ENCODE results near the gene CCDC87. TPM values are rescaled to one million over a fixed set of nuclear protein-coding genes. Genes with fewer than 3 reads are reported as not detected.

Gene CCDC87
- total RNA-seq, 1 experiment from 2014 or later, result 2.0 TPM

- H3K4me3 ChIP-seq (ENCODE audit: low read depth in 2 of 2, low read length in 2 of 2), result no peak overlapping the region
- no TSS peak for BruUV-seq (replicated peaks)
- ATAC-seq, result no peak
- H3K4me1 ChIP-seq (ENCODE audit: control insufficient read depth, insufficient read depth, low read length), result no peaks in the 10 kb centered on the region
- no peak for DNase-seq (ENCODE audit: low read depth, low spot score)
- in situ Hi-C loops (cut with HindIII; ENCODE audit: low pct_unique_long_range_greater_than_20kb, low sequenced_read_pairs) (no loop called here), intact Hi-C loops (cut with micrococcal nuclease; ENCODE audit: unreplicated experiment) (no loop called here)
- TF ChIP-seq, protein P1, sequence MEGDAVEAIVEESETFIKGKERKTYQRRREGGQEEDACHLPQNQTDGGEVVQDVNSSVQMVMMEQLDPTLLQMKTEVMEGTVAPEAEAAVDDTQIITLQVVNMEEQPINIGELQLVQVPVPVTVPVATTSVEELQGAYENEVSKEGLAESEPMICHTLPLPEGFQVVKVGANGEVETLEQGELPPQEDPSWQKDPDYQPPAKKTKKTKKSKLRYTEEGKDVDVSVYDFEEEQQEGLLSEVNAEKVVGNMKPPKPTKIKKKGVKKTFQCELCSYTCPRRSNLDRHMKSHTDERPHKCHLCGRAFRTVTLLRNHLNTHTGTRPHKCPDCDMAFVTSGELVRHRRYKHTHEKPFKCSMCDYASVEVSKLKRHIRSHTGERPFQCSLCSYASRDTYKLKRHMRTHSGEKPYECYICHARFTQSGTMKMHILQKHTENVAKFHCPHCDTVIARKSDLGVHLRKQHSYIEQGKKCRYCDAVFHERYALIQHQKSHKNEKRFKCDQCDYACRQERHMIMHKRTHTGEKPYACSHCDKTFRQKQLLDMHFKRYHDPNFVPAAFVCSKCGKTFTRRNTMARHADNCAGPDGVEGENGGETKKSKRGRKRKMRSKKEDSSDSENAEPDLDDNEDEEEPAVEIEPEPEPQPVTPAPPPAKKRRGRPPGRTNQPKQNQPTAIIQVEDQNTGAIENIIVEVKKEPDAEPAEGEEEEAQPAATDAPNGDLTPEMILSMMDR (IDR thresholded peaks at IDR 0.05), result no peak
- no peaks in the 10 kb centered on the region for H3K9me3 ChIP-seq (ENCODE audit: control insufficient read depth, insufficient read depth, low read depth, low read length)
- no peak overlapping the region for H3K27ac ChIP-seq (ENCODE audit: low read length)
- ChIA-PET POLR2A (no interaction called here), CTCF (no interaction called here)
- H3K36me3 ChIP-seq (ENCODE audit: control insufficient read depth, insufficient read depth, low read length), result no peaks in the 10 kb centered on the region
- H3K27me3 ChIP-seq (ENCODE audit: control insufficient read depth, insufficient read depth, low read length), result no peaks in the 10 kb centered on the region; the same call in 1 of the 2 replicates
Observed at GRCh38 chr11:66562275-66562674, 30.6 kb downstream of the CCDC87 start.

DNA sequence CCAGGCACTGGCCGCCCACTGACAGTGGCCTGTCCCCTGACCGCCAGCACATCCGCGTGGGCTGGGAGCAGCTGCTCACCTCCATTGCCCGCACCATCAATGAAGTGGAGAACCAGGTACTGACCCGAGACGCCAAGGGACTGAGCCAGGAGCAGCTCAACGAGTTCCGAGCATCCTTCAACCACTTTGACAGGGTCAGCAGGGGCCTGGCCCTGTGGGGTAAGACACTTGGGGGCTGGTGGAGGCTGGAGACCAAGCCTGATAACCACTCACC, 31.0 kb downstream of the CCDC87 start:
- no peaks in the 10 kb centered on the region for H3K36me3 ChIP-seq (ENCODE audit: control insufficient read depth, insufficient read depth, low read length)
- BruUV-seq (replicated peaks), result no TSS peak
- no peak overlapping the region for H3K4me3 ChIP-seq (ENCODE audit: low read depth in 2 of 2, low read length in 2 of 2)
- no peaks in the 10 kb centered on the region for H3K9me3 ChIP-seq (ENCODE audit: control insufficient read depth, insufficient read depth, low read depth, low read length)
- H3K4me1 ChIP-seq (ENCODE audit: control insufficient read depth, insufficient read depth, low read length), result no peaks in the 10 kb centered on the region
- intact Hi-C loops (cut with micrococcal nuclease; ENCODE audit: unreplicated experiment) (no loop called here), in situ Hi-C loops (cut with HindIII; ENCODE audit: low pct_unique_long_range_greater_than_20kb, low sequenced_read_pairs) (no loop called here)
- H3K27ac ChIP-seq (ENCODE audit: low read length), result no peak overlapping the region
- DNase-seq (ENCODE audit: low read depth, low spot score) (no peak), ATAC-seq (no peak)
- H3K27me3 ChIP-seq (ENCODE audit: control insufficient read depth, insufficient read depth, low read length), result no peaks in the 10 kb centered on the region; the same call in 1 of the 2 replicates
- POLR2A ChIA-PET, result interaction anchor here (0.9 kb wide), 1 partner anchor 16 kb away, joined by 4 read pairs; the partner anchor contains the start of gene ZDHHC24
- TF ChIP-seq TCF7L2 (IDR thresholded peaks at IDR 0.05; ENCODE audit: low read depth, low read length) (no peak), SIN3A (IDR thresholded peaks at IDR 0.05; ENCODE audit: borderline replicate concordance, insufficient read depth, low read depth, low read length) (no peak), REST (IDR thresholded peaks at IDR 0.05; ENCODE audit: insufficient read depth in 1 of 2, low read depth in 2 of 2, low read length in 1 of 2) (no peak), POLR2AphosphoS5 (IDR thresholded peaks at IDR 0.05; ENCODE audit: low read depth, low read length) (no peak)
- TF ChIP-seq, protein P1 (IDR thresholded peaks at IDR 0.05), result no peak
- CTCF ChIA-PET, result no interaction called here

Data from Panc1 (cell line).